NT2/D1 (cell line): ENCODE measurements around the gene ERBB4.

Source experiments
- DNase-seq: peaks from one replicate; pipeline ENCODE4 v3.0.0-alpha.2; 2011; ENCODE audit warnings: low read depth, low spot score
- H3K27me3 ChIP-seq: 2 replicates; pipeline ENCODE4 v1.6.0; 2011; ENCODE audit warnings: mild to moderate bottlenecking; ENCODE audit not compliant: insufficient read length, insufficient read depth
- H3K36me3 ChIP-seq: 2 replicates; pipeline ENCODE4 v1.6.1; 2011; ENCODE audit warnings: mild to moderate bottlenecking, low read length, mixed read lengths; ENCODE audit not compliant: insufficient read depth, insufficient read length
- H3K4me1 ChIP-seq: 2 replicates; pipeline ENCODE4 v1.5.1; 2011; ENCODE audit not compliant: insufficient read depth, insufficient read length
- H3K4me3 ChIP-seq: 2 replicates; pipeline ENCODE4 v1.5.1; 2011; ENCODE audit warnings: low read depth; ENCODE audit not compliant: insufficient read length
- H3K9ac ChIP-seq: 2 replicates; pipeline ENCODE4 v1.6.0; 2011; ENCODE audit warnings: low read depth; ENCODE audit not compliant: insufficient read length
- H3K9me3 ChIP-seq: 2 replicates; pipeline ENCODE4 v1.5.1; 2011; ENCODE audit warnings: mild to moderate bottlenecking, low read length; ENCODE audit not compliant: insufficient read depth
- SUZ12 ChIP-seq: IDR thresholded peaks from 2 replicates; pipeline ENCODE4 v1.6.1; 2011; ENCODE audit not compliant: insufficient read length, insufficient read depth; ENCODE audit errors: extremely low read depth
- YY1 ChIP-seq: IDR thresholded peaks from 2 replicates; pipeline ENCODE4 v1.6.1; 2011; ENCODE audit not compliant: insufficient read length, insufficient read depth
- ZNF274 ChIP-seq: IDR thresholded peaks from 2 replicates; pipeline ENCODE4 v1.6.1; 2011; ENCODE audit warnings: mild to moderate bottlenecking, low read depth, low read length

The ERBB4 gene

GRCh38 chr2:212007972-212008371 is 530.6 kb downstream of the ERBB4 start:
- Histone ChIP-seq H3K4me3 (no peak overlapping the region), H3K9ac (no peak overlapping the region), H3K4me1 (no peaks in the 10 kb centered on the region), H3K27me3 (no peaks in the 10 kb centered on the region), H3K36me3 (no peaks in the 10 kb centered on the region), H3K9me3 (no peaks in the 10 kb centered on the region)
- DNase-seq, result no peak
- no peak for TF ChIP-seq YY1
- TF ChIP-seq ZNF274, result no peak
- TF ChIP-seq SUZ12, result no peak

- no peak for TF ChIP-seq ZNF274
- TF ChIP-seq SUZ12, result no peak
- no peak for TF ChIP-seq YY1
Observed at GRCh38 chr2:212005085-212005671, 533.4 kb downstream of the ERBB4 start.

GRCh38 chr2:212001325-212001724 is 537.3 kb downstream of the ERBB4 start:
- no peaks in the 10 kb centered on the region for H3K36me3 ChIP-seq
- H3K4me3 ChIP-seq, result no peak overlapping the region
- no peak overlapping the region for H3K9ac ChIP-seq
- no peak for DNase-seq
- no peak for TF ChIP-seq ZNF274
- H3K27me3 ChIP-seq, result no peaks in the 10 kb centered on the region
- H3K9me3 ChIP-seq, result no peaks in the 10 kb centered on the region
- H3K4me1 ChIP-seq, result no peaks in the 10 kb centered on the region

More at GRCh38 chr2:212005085-212005671, 533.4 kb downstream of the ERBB4 start:
- Histone ChIP-seq H3K27me3 (no peaks in the 10 kb centered on the region), H3K9ac (no peak overlapping the region), H3K4me3 (no peak overlapping the region), H3K36me3 (no peaks in the 10 kb centered on the region), H3K4me1 (no peaks in the 10 kb centered on the region), H3K9me3 (no peaks in the 10 kb centered on the region)
- peak; percentile 28 for DNase-seq

GRCh38 chr2:211996857-211997256 is 541.7 kb downstream of the ERBB4 start:
- no peak overlapping the region for H3K9ac ChIP-seq
- H3K9me3 ChIP-seq, result no peaks in the 10 kb centered on the region
- DNase-seq, result no peak
- no peaks in the 10 kb centered on the region for H3K4me1 ChIP-seq
- H3K36me3 ChIP-seq, result no peaks in the 10 kb centered on the region
- H3K4me3 ChIP-seq, result no peak overlapping the region
- no peaks in the 10 kb centered on the region for H3K27me3 ChIP-seq
- TF ChIP-seq ZNF274 (no peak), YY1 (no peak), SUZ12 (no peak)

GRCh38 chr2:211994806-211995205 is 543.8 kb downstream of the ERBB4 start:
- Histone ChIP-seq H3K9me3 (no peaks in the 10 kb centered on the region), H3K4me1 (no peaks in the 10 kb centered on the region)
- no peak for TF ChIP-seq YY1
- TF ChIP-seq SUZ12, result no peak
- no peak for TF ChIP-seq ZNF274

GRCh38 chr2:211990335-211990734 is 548.3 kb downstream of the ERBB4 start:
- no peak for DNase-seq
- Histone ChIP-seq H3K4me1 (no peaks in the 10 kb centered on the region), H3K27me3 (no peaks in the 10 kb centered on the region), H3K36me3 (no peaks in the 10 kb centered on the region), H3K9ac (no peak overlapping the region), H3K4me3 (no peak overlapping the region), H3K9me3 (no peaks in the 10 kb centered on the region)
- TF ChIP-seq YY1 (no peak), ZNF274 (no peak), SUZ12 (no peak)

More at GRCh38 chr2:211994806-211995205, 543.8 kb downstream of the ERBB4 start:
- H3K9ac ChIP-seq, result no peak overlapping the region
- H3K4me3 ChIP-seq, result no peak overlapping the region
- no peaks in the 10 kb centered on the region for H3K36me3 ChIP-seq
- H3K27me3 ChIP-seq, result no peaks in the 10 kb centered on the region
- no peak for DNase-seq

- H3K4me3 ChIP-seq, result no peak overlapping the region
- no peaks in the 10 kb centered on the region for H3K4me1 ChIP-seq
- H3K9ac ChIP-seq, result no peak overlapping the region
- H3K36me3 ChIP-seq, result no peaks in the 10 kb centered on the region
- DNase-seq, result no peak
- H3K9me3 ChIP-seq, result no peaks in the 10 kb centered on the region
- H3K27me3 ChIP-seq, result no peaks in the 10 kb centered on the region
- TF ChIP-seq SUZ12 (no peak), ZNF274 (no peak), YY1 (no peak)
Observed at GRCh38 chr2:211986313-211986712, 552.3 kb downstream of the ERBB4 start.

- Histone ChIP-seq H3K4me3 (no peak overlapping the region), H3K9ac (no peak overlapping the region), H3K27me3 (no peaks in the 10 kb centered on the region), H3K4me1 (no peaks in the 10 kb centered on the region), H3K36me3 (no peaks in the 10 kb centered on the region), H3K9me3 (no peaks in the 10 kb centered on the region)
- no peak for DNase-seq
- TF ChIP-seq ZNF274 (no peak), SUZ12 (no peak), YY1 (no peak)
Observed at GRCh38 chr2:211985393-211985792, 553.2 kb downstream of the ERBB4 start.
